ENCODE measurements around the gene PDE9A.
"Not testable (repeated sequence)": the region's sequence is repeated elsewhere in the genome, so short reads cannot be mapped to it uniquely, and the experiment has no call there.

PDE9A gene

DNA sequence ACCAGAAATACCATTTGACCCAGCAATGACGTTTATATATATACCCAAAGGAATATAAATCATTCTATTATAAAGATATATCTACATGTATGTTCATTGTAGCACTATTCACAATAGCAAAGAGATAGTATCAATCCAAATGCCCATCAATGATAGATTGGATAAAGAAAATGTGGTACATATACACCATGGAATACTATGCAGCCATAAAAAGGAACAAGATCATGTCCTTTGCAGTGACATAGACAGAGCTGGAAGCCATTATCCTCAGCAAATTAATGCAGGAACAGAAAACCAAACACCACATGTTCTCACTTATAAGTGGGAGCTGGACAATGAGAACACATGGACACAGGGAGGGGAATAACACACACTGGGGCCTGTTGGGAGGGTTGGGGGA, 55.5 kb downstream of the PDE9A start:
- not testable (repeated sequence) for H3K27ac ChIP-seq (ENCODE audit: low read depth, low read length); H3K36me3 ChIP-seq (ENCODE audit: insufficient read depth, low read length); H3K9me3 ChIP-seq (ENCODE audit: low read length); H3K4me3 ChIP-seq (ENCODE audit: low read depth in 1 of 2, low read length in 2 of 2); H3K27me3 ChIP-seq (ENCODE audit: control insufficient read depth in 1 of 2, insufficient read depth in 2 of 2, low read length in 2 of 2); H3K9ac ChIP-seq (ENCODE audit: low read length)
- H3K4me1 ChIP-seq (ENCODE audit: insufficient read depth, low read length), result peaks cover 11% of the 10 kb centered on the region

DNA sequence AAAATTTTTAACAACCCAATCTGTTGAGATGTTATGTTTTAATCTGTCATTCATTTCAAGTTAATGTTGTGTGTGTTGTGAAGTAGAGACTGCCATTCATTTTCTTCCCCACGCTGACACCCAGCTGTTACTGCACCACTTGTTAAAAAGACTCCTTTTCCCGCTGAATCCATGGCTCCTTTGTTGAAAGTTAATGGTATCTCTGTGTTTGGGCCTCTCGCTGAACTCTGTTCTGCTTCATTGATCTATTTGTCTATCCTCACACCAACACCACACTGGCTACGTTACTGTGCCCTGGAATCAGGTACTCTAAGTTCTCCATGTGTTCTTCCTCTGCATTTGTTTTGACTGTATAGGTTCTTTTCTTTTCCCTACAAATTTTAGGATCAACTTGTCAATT, 58.2 kb downstream of the PDE9A start:
- no peak overlapping the region for H3K9ac ChIP-seq (ENCODE audit: low read length)
- H3K9me3 ChIP-seq (ENCODE audit: low read length), result no peaks in the 10 kb centered on the region
- H3K27me3 ChIP-seq (ENCODE audit: control insufficient read depth in 1 of 2, insufficient read depth in 2 of 2, low read length in 2 of 2), result no peaks in the 10 kb centered on the region
- no peaks in the 10 kb centered on the region for H3K36me3 ChIP-seq (ENCODE audit: insufficient read depth, low read length)
- H3K4me3 ChIP-seq (ENCODE audit: low read depth in 1 of 2, low read length in 2 of 2), result no peak overlapping the region
- H3K4me1 ChIP-seq (ENCODE audit: insufficient read depth, low read length), result no peaks in the 10 kb centered on the region
- H3K27ac ChIP-seq (ENCODE audit: low read depth, low read length), result no peak overlapping the region

DNA sequence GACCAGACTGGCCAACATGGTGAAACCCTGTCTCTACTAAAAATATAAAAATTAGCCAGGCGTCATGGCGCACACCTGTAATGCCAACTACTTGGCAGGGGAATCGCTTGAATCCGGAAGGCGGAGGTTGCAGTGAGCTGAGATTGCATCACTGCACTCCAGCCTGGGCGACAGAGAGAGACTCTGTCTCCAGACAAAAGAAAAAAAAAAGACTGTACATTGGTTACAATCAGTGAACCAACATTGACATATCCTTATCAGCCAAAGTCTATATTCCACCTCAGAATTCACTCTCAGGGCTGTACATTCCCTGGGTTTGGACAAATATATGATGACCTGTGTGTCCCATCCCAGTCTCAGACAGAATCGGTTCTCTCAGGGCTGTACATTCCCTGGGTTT, 62.0 kb downstream of the PDE9A start:
- not testable (repeated sequence) for H3K27ac ChIP-seq (ENCODE audit: low read depth, low read length); H3K27me3 ChIP-seq (ENCODE audit: control insufficient read depth in 1 of 2, insufficient read depth in 2 of 2, low read length in 2 of 2); H3K4me3 ChIP-seq (ENCODE audit: low read depth in 1 of 2, low read length in 2 of 2); H3K4me1 ChIP-seq (ENCODE audit: insufficient read depth, low read length); H3K9me3 ChIP-seq (ENCODE audit: low read length); H3K9ac ChIP-seq (ENCODE audit: low read length); H3K36me3 ChIP-seq (ENCODE audit: insufficient read depth, low read length)

DNA sequence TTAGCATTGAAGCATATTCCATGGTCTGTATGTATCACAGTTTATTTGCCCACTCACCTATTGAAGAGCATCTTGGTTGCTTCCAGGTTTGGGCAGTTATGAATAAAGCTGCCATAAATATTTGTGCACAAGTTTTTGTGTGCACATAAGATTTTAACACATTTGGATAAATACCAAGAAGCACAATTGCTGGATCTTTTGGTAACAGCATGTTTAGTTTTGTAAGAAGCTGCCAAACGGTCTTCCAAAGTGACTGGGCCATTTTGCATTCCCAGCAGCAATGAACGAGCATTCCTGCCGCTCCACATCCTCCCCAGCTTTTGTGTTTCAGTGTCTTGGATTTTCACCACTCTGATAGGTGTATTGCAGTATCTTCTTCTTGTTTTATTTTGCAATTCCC, 62.7 kb downstream of the PDE9A start:
- Histone ChIP-seq H3K4me3 (ENCODE audit: low read depth in 1 of 2, low read length in 2 of 2) (no peak overlapping the region), H3K27ac (ENCODE audit: low read depth, low read length) (no peak overlapping the region), H3K27me3 (ENCODE audit: control insufficient read depth in 1 of 2, insufficient read depth in 2 of 2, low read length in 2 of 2) (no peaks in the 10 kb centered on the region), H3K4me1 (ENCODE audit: insufficient read depth, low read length) (peaks cover 6% of the 10 kb centered on the region), H3K36me3 (ENCODE audit: insufficient read depth, low read length) (peaks cover 4% of the 10 kb centered on the region), H3K9ac (ENCODE audit: low read length) (no peak overlapping the region), H3K9me3 (ENCODE audit: low read length) (no peaks in the 10 kb centered on the region)

DNA sequence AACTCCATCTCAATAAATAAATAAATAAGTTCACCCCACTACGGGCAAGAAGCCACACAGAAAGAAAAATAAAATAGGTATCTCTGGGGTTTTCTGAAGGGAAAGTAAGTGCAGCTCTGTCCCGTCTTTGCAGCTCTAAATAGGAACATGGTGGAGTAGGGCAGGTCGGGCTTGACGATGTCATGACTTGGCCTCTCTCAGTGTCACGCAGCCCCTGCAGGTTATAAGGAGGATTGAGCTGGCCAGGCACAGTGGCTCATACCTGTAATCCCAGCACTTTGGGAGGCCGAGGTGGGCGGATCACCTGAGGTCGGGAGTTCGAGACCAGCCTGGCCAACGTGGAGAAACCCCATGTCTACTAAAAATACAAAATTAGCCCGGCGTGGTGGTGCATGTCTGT, 67.1 kb downstream of the PDE9A start:
- Histone ChIP-seq H3K4me1 (ENCODE audit: insufficient read depth, low read length) (peaks cover 22% of the 10 kb centered on the region), H3K4me3 (ENCODE audit: low read depth in 1 of 2, low read length in 2 of 2) (peak overlapping the region in 1 of 2 donors; percentile 26)
- not testable (repeated sequence) for H3K27ac ChIP-seq (ENCODE audit: low read depth, low read length); H3K36me3 ChIP-seq (ENCODE audit: insufficient read depth, low read length); H3K9ac ChIP-seq (ENCODE audit: low read length); H3K27me3 ChIP-seq (ENCODE audit: control insufficient read depth in 1 of 2, insufficient read depth in 2 of 2, low read length in 2 of 2); H3K9me3 ChIP-seq (ENCODE audit: low read length)

DNA sequence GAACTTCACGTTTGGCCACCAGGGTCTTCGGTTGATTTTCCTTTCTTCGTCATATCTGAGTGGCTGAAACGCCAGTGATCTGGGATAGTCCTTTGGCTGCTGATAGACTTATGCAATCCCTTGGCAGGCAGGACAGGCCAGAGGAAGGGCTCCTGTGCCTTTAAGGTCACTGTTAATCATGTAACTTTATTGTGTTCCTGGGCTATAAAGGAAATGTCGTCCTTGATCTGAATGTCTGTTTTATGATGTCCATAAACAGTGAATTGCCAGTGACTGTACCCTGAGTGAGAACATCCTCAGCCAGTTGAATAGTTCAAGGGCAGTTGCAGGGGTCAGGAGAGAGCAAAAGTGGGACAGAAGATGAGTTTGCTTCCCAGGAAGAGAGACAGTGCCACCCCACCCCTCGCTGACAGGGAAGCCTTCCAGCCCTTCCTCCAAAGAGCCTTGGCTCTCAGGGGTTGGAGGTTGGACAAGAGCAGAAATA, 68.0 kb downstream of the PDE9A start:
- Histone ChIP-seq H3K9ac (ENCODE audit: low read length) (peak overlapping the region; percentile 11), H3K27ac (ENCODE audit: low read depth, low read length) (peak overlapping the region; percentile 48), H3K36me3 (ENCODE audit: insufficient read depth, low read length) (peaks cover 9% of the 10 kb centered on the region), H3K4me3 (ENCODE audit: low read depth in 1 of 2, low read length in 2 of 2) (peak overlapping the region in 1 of 2 donors; percentile 26), H3K9me3 (ENCODE audit: low read length) (no peaks in the 10 kb centered on the region), H3K27me3 (ENCODE audit: control insufficient read depth in 1 of 2, insufficient read depth in 2 of 2, low read length in 2 of 2) (no peaks in the 10 kb centered on the region), H3K4me1 (ENCODE audit: insufficient read depth, low read length) (peaks cover 22% of the 10 kb centered on the region)

DNA sequence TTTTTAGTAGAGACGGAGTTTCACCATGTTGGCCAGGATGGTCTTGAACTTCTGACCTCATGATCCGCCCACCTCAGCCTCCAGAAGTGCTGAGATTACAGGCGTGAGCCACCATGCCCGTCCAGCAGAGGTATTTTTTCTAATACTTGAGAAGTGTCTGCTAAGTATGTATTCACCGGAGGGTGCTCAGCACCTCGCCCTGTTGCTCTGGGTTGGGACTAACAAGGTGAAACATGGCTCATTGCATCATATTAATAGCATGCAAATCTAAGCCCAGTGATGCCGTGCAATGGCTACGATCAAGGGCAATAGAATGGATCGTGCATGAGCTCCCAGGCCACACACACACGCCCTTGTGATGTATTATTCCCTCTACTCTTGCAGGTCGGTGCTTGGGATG, 68.7 kb downstream of the PDE9A start:
- Histone ChIP-seq H3K27ac (ENCODE audit: low read depth, low read length) (no peak overlapping the region), H3K4me1 (ENCODE audit: insufficient read depth, low read length) (peaks cover 22% of the 10 kb centered on the region)

DNA sequence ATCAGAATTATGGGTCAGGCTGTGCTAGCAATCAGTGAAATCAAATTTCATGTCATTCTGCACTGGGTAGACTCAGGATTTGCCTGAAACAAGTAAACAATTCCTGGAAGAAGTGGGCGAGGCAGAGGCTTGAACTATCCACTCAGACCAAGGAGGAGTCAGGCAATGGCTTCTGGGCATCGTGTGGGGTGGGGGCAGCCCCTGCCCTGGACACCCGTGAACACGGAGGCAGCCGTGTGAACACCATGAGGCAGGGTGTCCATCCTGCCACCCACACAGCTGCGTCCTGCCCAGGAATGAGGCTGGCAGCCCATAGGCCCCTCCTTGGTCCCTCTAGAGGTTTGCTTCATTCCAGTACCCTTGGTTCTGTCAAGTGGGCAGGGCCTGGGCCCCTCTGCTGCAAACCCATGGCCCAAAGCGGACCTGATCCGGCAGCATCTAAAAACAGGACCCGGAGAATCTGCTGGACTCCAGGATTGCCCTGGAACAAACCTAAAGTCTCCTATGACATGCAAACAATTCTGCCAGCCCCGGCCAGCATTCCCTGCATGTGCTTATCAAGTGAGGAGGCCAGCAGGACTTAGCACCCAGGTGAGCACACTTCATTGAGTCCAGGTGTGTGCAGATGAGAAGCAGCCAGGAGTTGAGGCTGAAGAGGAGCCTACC, 69.5 kb downstream of the PDE9A start:
- H3K9ac ChIP-seq (ENCODE audit: low read length), result no peak overlapping the region
- no peak overlapping the region for H3K4me3 ChIP-seq (ENCODE audit: low read depth in 1 of 2, low read length in 2 of 2)
- H3K36me3 ChIP-seq (ENCODE audit: insufficient read depth, low read length), result peaks cover 9% of the 10 kb centered on the region
- H3K27me3 ChIP-seq (ENCODE audit: control insufficient read depth in 1 of 2, insufficient read depth in 2 of 2, low read length in 2 of 2), result no peaks in the 10 kb centered on the region
- peaks cover 22% of the 10 kb centered on the region for H3K4me1 ChIP-seq (ENCODE audit: insufficient read depth, low read length)
- no peak overlapping the region for H3K27ac ChIP-seq (ENCODE audit: low read depth, low read length)
- no peaks in the 10 kb centered on the region for H3K9me3 ChIP-seq (ENCODE audit: low read length)

More for the DNA sequence above, 68.7 kb downstream of the PDE9A start:
- Histone ChIP-seq H3K4me3 (ENCODE audit: low read depth in 1 of 2, low read length in 2 of 2) (no peak overlapping the region), H3K27me3 (ENCODE audit: control insufficient read depth in 1 of 2, insufficient read depth in 2 of 2, low read length in 2 of 2) (no peaks in the 10 kb centered on the region), H3K36me3 (ENCODE audit: insufficient read depth, low read length) (peaks cover 9% of the 10 kb centered on the region), H3K9me3 (ENCODE audit: low read length) (no peaks in the 10 kb centered on the region), H3K9ac (ENCODE audit: low read length) (no peak overlapping the region)

DNA sequence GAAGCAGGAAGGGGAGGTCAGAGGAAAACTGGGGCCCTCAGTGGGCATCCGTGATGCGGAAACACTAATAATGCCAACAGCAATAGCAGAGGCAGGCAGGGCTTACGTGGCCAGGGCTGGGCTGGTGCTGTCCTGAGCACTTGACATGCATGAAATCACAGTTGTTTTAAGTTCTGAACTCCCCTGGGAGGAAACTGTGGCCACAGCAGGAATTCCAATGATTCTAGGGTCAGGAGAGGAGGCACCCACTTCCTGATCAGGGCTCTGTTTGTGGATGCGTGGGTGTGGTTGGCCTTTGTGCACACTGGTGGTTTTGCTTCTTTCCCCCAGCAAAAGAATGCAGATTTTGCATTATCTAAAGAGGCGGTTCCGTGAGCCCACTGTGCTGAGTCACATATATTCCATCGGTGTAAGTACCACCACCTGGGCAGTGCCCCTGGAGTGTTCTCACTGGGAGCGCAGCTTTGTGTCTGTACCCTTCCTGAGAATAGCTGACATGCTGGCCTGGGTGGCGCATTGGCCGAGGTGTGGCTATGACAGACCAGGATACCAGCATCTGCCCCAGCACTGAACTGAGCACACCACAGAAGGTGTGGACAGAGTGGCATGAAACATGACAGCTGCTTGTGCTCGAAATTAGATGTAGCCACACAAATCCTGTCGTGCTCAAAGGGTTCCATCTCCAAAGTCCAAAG, 71.0 kb downstream of the PDE9A start:
- H3K9me3 ChIP-seq (ENCODE audit: low read length), result no peaks in the 10 kb centered on the region
- no peaks in the 10 kb centered on the region for H3K27me3 ChIP-seq (ENCODE audit: control insufficient read depth in 1 of 2, insufficient read depth in 2 of 2, low read length in 2 of 2)
- H3K36me3 ChIP-seq (ENCODE audit: insufficient read depth, low read length), result peaks cover 5% of the 10 kb centered on the region
- no peak overlapping the region for H3K4me3 ChIP-seq (ENCODE audit: low read depth in 1 of 2, low read length in 2 of 2)
- H3K27ac ChIP-seq (ENCODE audit: low read depth, low read length), result no peak overlapping the region
- no peak overlapping the region for H3K9ac ChIP-seq (ENCODE audit: low read length)
- peaks cover 22% of the 10 kb centered on the region for H3K4me1 ChIP-seq (ENCODE audit: insufficient read depth, low read length)

DNA sequence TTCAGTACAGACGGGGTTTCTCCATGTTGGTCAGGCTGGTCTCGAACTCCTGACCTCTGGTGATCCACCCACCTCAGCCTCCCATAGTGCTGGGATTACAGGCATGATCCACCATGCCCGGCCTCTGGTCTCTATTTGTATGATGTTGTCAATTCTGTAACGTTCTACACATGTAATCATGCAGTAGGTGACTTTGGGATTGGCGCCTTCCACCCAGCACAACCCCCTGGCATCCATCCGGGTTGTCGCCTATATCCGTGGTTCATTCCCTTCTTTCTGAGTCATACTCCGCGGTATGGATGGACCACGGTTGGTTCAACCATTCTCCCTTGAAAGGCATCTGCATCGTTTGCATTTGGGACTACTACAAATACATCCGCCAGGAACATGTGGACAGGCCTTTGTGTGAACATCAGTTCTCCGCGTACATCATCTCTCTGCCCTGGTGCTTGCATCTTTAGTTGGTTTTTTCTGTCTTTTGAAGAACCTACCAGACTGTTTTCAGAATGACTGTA, 72.1 kb downstream of the PDE9A start:
- H3K9me3 ChIP-seq (ENCODE audit: low read length), result no peaks in the 10 kb centered on the region
- H3K4me3 ChIP-seq (ENCODE audit: low read depth in 1 of 2, low read length in 2 of 2), result no peak overlapping the region
- H3K4me1 ChIP-seq (ENCODE audit: insufficient read depth, low read length), result peaks cover 22% of the 10 kb centered on the region
- H3K27me3 ChIP-seq (ENCODE audit: control insufficient read depth in 1 of 2, insufficient read depth in 2 of 2, low read length in 2 of 2), result no peaks in the 10 kb centered on the region
- H3K27ac ChIP-seq (ENCODE audit: low read depth, low read length), result no peak overlapping the region
- H3K36me3 ChIP-seq (ENCODE audit: insufficient read depth, low read length), result peaks cover 5% of the 10 kb centered on the region
- no peak overlapping the region for H3K9ac ChIP-seq (ENCODE audit: low read length)

DNA sequence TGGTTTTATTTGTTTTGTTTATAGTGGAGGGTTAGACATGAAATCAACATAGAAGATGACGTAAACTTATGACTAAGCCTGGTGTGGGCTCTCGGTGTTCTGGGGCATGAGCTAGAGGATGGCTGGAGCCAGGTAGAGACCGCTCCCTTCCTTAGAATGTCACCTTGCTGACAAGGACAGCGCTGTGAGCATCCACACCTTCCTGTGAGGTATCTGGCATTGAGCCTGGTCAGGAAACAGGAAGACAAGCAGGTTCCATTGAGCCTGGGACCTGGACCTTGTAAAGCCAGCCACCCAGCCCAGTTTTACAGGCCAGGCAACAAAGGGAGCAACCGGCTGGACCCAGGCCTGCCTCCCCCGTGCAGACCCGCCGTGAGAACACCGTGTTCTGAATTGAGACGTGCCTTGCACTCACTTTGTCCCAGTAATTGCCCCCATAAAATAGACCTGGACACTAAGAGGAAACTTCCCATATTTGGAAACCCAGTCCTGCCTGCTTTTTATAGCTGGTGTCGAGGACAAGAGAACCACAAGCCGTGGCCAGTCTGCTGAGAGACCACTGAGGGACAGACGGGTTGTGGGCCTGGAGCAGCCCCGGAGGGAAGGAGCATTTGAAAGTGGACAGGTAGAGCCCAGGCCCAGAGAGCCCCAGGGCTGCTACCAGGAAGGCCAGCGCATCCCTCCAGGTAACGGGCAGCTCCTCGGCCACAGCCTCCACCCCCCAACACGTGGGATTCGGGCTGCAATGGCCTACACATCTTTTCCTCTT, 78.0 kb downstream of the PDE9A start:
- H3K27me3 ChIP-seq (ENCODE audit: control insufficient read depth in 1 of 2, insufficient read depth in 2 of 2, low read length in 2 of 2), result no peaks in the 10 kb centered on the region
- H3K27ac ChIP-seq (ENCODE audit: low read depth, low read length), result peak overlapping the region; percentile 41
- H3K36me3 ChIP-seq (ENCODE audit: insufficient read depth, low read length), result peaks cover 43% of the 10 kb centered on the region
- H3K4me1 ChIP-seq (ENCODE audit: insufficient read depth, low read length), result peaks cover 14% of the 10 kb centered on the region
- H3K9ac ChIP-seq (ENCODE audit: low read length), result no peak overlapping the region
- H3K4me3 ChIP-seq (ENCODE audit: low read depth in 1 of 2, low read length in 2 of 2), result no peak overlapping the region
- H3K9me3 ChIP-seq (ENCODE audit: low read length), result no peaks in the 10 kb centered on the region
